A549 treated with CpdA at 1 μM for 4 hours (cell line): ENCODE results near the gene DEFB131A. TPM values are rescaled to one million over a fixed set of nuclear protein-coding genes. Genes with fewer than 3 reads are reported as not detected.

ENCODE experiments used
- total RNA-seq: library from RNA; stranded (reverse); fragments of 200-300 nt; extraction: Qiagen RNA extraction; gene quantifications from 5 replicates; pipeline ENCODE4 v1.2.3, GENCODE V29; 2022; ENCODE audit warnings: low read depth

The DEFB131A gene
- not detected in 5 replicates for total RNA-seq

DNA sequence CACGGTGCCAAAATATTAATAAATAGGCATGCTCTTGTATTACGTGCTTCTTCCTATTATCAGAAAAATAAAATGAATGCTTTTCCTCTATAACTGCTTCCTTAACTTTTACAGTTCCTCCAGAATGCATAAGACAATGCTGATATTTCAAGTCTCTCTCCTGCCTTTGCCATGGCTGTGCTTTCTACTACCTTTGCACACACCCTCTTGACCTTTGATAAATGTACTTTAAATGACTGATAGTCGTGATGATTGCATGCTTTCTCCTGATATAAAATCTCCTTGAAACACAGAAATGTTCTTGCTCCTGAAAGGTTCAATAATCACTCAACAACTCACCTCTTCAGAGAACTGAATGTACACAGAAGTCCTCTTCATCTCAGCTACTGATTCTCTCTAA, at the start of gene DEFB131A:
Gene DEFB131A (plus strand): TSS at position 301 of the 400 bp plus-strand sequence. CDS start 120 bp downstream, outside the sequence.

Other genes starting within 250 kb of the DEFB131A start
- gene USP17L10, start 233.8 kb upstream of the DEFB131A start, total RNA-seq = not detected in 5 replicates
- gene USP17L11, start 229.0 kb upstream of the DEFB131A start, total RNA-seq = not detected in 5 replicates
- not detected in 5 replicates for gene USP17L12, start 224.3 kb upstream of the DEFB131A start, total RNA-seq
- gene USP17L13, start 219.5 kb upstream of the DEFB131A start, total RNA-seq = not detected in 5 replicates
- not detected in 5 replicates for gene USP17L15, start 210.0 kb upstream of the DEFB131A start, total RNA-seq
- gene USP17L17, start 200.5 kb upstream of the DEFB131A start, total RNA-seq = not detected in 5 replicates
- gene USP17L18, start 195.8 kb upstream of the DEFB131A start, total RNA-seq = not detected in 5 replicates
- gene USP17L19, start 191.0 kb upstream of the DEFB131A start, total RNA-seq = not detected in 5 replicates
- not detected in 5 replicates for gene USP17L20, start 186.3 kb upstream of the DEFB131A start, total RNA-seq
- not detected in 5 replicates for gene USP17L21, start 181.5 kb upstream of the DEFB131A start, total RNA-seq
- gene USP17L22, start 176.8 kb upstream of the DEFB131A start, total RNA-seq = not detected in 5 replicates
- gene USP17L24, start 119.2 kb upstream of the DEFB131A start, total RNA-seq = not detected in 5 replicates
- not detected in 5 replicates for gene USP17L25, start 114.5 kb upstream of the DEFB131A start, total RNA-seq
- not detected in 5 replicates for gene USP17L26, start 109.8 kb upstream of the DEFB131A start, total RNA-seq
- gene USP17L5, start 105.0 kb upstream of the DEFB131A start, total RNA-seq = not detected in 5 replicates
- gene USP17L27, start 100.3 kb upstream of the DEFB131A start, total RNA-seq = not detected in 5 replicates
- not detected in 5 replicates for gene USP17L28, start 95.5 kb upstream of the DEFB131A start, total RNA-seq
- not detected in 5 replicates for gene USP17L29, start 90.8 kb upstream of the DEFB131A start, total RNA-seq
- gene USP17L30, start 81.3 kb upstream of the DEFB131A start, total RNA-seq = not detected in 5 replicates